T1000 (cell line): Measurements from ENCODE around the gene MICAL2.
A peak's percentile ranks its signal among the peaks of the same experiment; 100 is the strongest.

Experiments used
- DNase-seq: peaks from one replicate; lab custom pipeline; 2025; ENCODE audit warnings: mixed read lengths; lab: John Stamatoyannopoulos, UW

The MICAL2 gene

GRCh38 chr11:12229450-12230229 lies 119.2 kb downstream of the MICAL2 start:
- no peak for DNase-seq

GRCh38 chr11:12232160-12232559 lies 121.8 kb downstream of the MICAL2 start:
- DNase-seq = no peak

GRCh38 chr11:12232817-12233601 lies 122.6 kb downstream of the MICAL2 start:
- no peak for DNase-seq

GRCh38 chr11:12233602-12233925 lies 123.2 kb downstream of the MICAL2 start:
- no peak for DNase-seq

GRCh38 chr11:12234221-12234620 lies 123.8 kb downstream of the MICAL2 start:
- no peak for DNase-seq

- no peak for DNase-seq
Measured at GRCh38 chr11:12235080-12235479, 124.7 kb downstream of the MICAL2 start.

- DNase-seq = no peak
Measured at GRCh38 chr11:12235553-12235946, 125.2 kb downstream of the MICAL2 start.

GRCh38 chr11:12235947-12236743 lies 125.8 kb downstream of the MICAL2 start:
- DNase-seq = peak; percentile 2

- no peak for DNase-seq
Measured at GRCh38 chr11:12236744-12237101, 126.3 kb downstream of the MICAL2 start.

GRCh38 chr11:12237381-12237784 lies 127.0 kb downstream of the MICAL2 start:
- no peak for DNase-seq

- DNase-seq = no peak
Measured at GRCh38 chr11:12238420-12238819, 128.0 kb downstream of the MICAL2 start.

- DNase-seq = no peak
Measured at GRCh38 chr11:12239396-12239795, 129.0 kb downstream of the MICAL2 start.

GRCh38 chr11:12239804-12240371 lies 129.5 kb downstream of the MICAL2 start:
- no peak for DNase-seq

GRCh38 chr11:12240677-12241076 lies 130.3 kb downstream of the MICAL2 start:
- DNase-seq = no peak

GRCh38 chr11:12241401-12241800 lies 131.0 kb downstream of the MICAL2 start:
- no peak for DNase-seq

- DNase-seq = no peak
Measured at GRCh38 chr11:12241971-12242672, 131.7 kb downstream of the MICAL2 start.

GRCh38 chr11:12242966-12243365 lies 132.6 kb downstream of the MICAL2 start:
- no peak for DNase-seq

- no peak for DNase-seq
Measured at GRCh38 chr11:12243486-12243885, 133.1 kb downstream of the MICAL2 start.

- DNase-seq = no peak
Measured at GRCh38 chr11:12243911-12244550, 133.6 kb downstream of the MICAL2 start.

- no peak for DNase-seq
Measured at GRCh38 chr11:12245091-12245490, 134.7 kb downstream of the MICAL2 start.

- DNase-seq = no peak
Measured at GRCh38 chr11:12245549-12246016, 135.2 kb downstream of the MICAL2 start.
